Kidney (tissue), 14 donors: ENCODE results near the gene LRRC57. TPM values are rescaled to one million over a fixed set of nuclear protein-coding genes. Genes with fewer than 3 reads are reported as not detected.

ENCODE experiments used
- DNase-seq, 5 donors: peaks; one replicate each; pipeline ENCODE4 v3.0.0-alpha.2; 2013 to 2020
- FAIRE-seq: peaks from 2 replicates; lab custom pipeline; 2012; peaks lifted over from hg19 to GRCh38; lab: Jason Lieb, UNC
- H3K27ac ChIP-seq, 2 donors: one replicate each; pipeline ENCODE4 v1.7.0; 2013; ENCODE audit warnings: low read depth in 2 of 2, low read length in 2 of 2, inconsistent platforms in 1 of 2
- H3K27me3 ChIP-seq: one replicate; pipeline ENCODE4 v1.7.1; 2013; ENCODE audit warnings: low read length, inconsistent platforms; ENCODE audit not compliant: control insufficient read depth, insufficient read depth
- H3K36me3 ChIP-seq, 3 donors: one replicate each; pipeline versions ENCODE4 v1.7.0 to v1.7.1; 2013; ENCODE audit warnings: low read length in 3 of 3, control low read depth in 1 of 3, inconsistent platforms in 1 of 3; ENCODE audit not compliant: insufficient read depth in 3 of 3, control insufficient read depth in 2 of 3
- H3K4me1 ChIP-seq, 3 donors: one replicate each; pipeline versions ENCODE4 v1.7.0 to v1.7.1; 2013; ENCODE audit warnings: low read length in 3 of 3, inconsistent platforms in 1 of 3, low read depth in 1 of 3; ENCODE audit not compliant: control insufficient read depth in 2 of 3, insufficient read depth in 2 of 3
- H3K4me3 ChIP-seq, 3 donors: one replicate each; pipeline versions ENCODE4 v1.7.0 to v1.8.1; 2013; ENCODE audit warnings: low read length in 3 of 3, control low read depth in 1 of 3, inconsistent platforms in 1 of 3
- H3K9ac ChIP-seq, 3 donors: one replicate each; pipeline versions ENCODE4 v1.7.0 to v1.7.1; 2013; ENCODE audit warnings: low read length in 3 of 3, control low read depth in 1 of 3, inconsistent platforms in 1 of 3
- H3K9me3 ChIP-seq, 3 donors: one replicate each; pipeline versions ENCODE4 v1.7.0 to v1.7.1; 2013; ENCODE audit warnings: low read length in 3 of 3, control low read depth in 1 of 3, inconsistent platforms in 1 of 3; ENCODE audit not compliant: control insufficient read depth in 2 of 3, insufficient read depth in 1 of 3
- intact Hi-C: fragments of 100-400 bp; cut with DNase I; formaldehyde crosslinking; loops from one replicate; pipeline ENCODE4 v1.11.1; 2022
- polyA plus RNA-seq: library from polyadenylated mRNA; stranded (reverse); fragments of 350-450 nt; fragmentation: Illumina TruSeq; extraction: RNeasy Lipid Tissue Mini Kit (QIAGEN cat#74804); gene quantifications from one replicate; pipeline ENCODE4 v1.2.3, GENCODE V29; 2014; ENCODE audit warnings: low read depth, low replicate concordance; ENCODE audit not compliant: insufficient read depth
- total RNA-seq: library from RNA; stranded (reverse); fragmentation: NEBNext Ultra II Directional; extraction: Animal tissue kit (Norgen Biotek cat#: 25700); gene quantifications from one replicate; pipeline ENCODE4 v1.2.1, GENCODE V29; 2021
- TF ChIP-seq, protein P1 (sequence below): IDR thresholded peaks from 3 replicates; pipeline ENCODE4 v1.5.1; 2012; ENCODE audit warnings: mild to moderate bottlenecking, moderate library complexity, borderline replicate concordance; ENCODE audit not compliant: insufficient read depth; ENCODE audit errors: extremely low read depth
- donor health status: control.
- donor health status: control.
- donor health status: control.
- donor health status: control.
- donor health status: control.
- donor health status: DM: yes; HTN: yes; CAD: no.
- donor health status: Normal renal cell carcinoma (clear cell type).

LRRC57 gene
- total and polyA plus RNA-seq, 2 donors from 2014 or later, result 8.6 to 21.1 TPM

DNA sequence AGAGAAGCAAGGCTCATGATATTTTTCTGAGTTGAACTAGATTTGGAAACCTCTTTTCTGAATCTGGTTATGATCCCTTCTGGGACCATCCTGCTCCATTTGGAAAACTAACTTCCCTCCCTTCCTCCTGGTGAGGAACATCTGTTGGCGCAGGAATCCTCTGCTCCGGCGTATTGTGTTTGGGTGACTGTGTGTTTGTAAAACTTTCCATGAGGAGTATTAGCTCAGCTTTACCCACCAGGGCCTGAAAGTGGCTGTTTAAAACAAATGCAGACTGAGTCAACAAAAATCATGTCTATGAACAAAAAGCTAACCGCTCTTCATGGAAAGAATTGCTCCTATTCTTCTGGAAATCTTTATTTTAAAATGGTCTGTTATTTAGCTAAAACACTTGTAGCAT lies 44.5 kb upstream of the LRRC57 start:
- Histone ChIP-seq H3K9me3 (no peaks in the 10 kb centered on the region), H3K36me3 (no peaks in the 10 kb centered on the region), H3K9ac (no peak overlapping the region), H3K27me3 (no peaks in the 10 kb centered on the region), H3K27ac (no peak overlapping the region), H3K4me3 (no peak overlapping the region), H3K4me1 (no peaks in the 10 kb centered on the region)
- no peak for FAIRE-seq
- no peak for DNase-seq
- intact Hi-C loops, result no loop called here
- TF ChIP-seq, protein P1, sequence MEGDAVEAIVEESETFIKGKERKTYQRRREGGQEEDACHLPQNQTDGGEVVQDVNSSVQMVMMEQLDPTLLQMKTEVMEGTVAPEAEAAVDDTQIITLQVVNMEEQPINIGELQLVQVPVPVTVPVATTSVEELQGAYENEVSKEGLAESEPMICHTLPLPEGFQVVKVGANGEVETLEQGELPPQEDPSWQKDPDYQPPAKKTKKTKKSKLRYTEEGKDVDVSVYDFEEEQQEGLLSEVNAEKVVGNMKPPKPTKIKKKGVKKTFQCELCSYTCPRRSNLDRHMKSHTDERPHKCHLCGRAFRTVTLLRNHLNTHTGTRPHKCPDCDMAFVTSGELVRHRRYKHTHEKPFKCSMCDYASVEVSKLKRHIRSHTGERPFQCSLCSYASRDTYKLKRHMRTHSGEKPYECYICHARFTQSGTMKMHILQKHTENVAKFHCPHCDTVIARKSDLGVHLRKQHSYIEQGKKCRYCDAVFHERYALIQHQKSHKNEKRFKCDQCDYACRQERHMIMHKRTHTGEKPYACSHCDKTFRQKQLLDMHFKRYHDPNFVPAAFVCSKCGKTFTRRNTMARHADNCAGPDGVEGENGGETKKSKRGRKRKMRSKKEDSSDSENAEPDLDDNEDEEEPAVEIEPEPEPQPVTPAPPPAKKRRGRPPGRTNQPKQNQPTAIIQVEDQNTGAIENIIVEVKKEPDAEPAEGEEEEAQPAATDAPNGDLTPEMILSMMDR, result no peak

DNA sequence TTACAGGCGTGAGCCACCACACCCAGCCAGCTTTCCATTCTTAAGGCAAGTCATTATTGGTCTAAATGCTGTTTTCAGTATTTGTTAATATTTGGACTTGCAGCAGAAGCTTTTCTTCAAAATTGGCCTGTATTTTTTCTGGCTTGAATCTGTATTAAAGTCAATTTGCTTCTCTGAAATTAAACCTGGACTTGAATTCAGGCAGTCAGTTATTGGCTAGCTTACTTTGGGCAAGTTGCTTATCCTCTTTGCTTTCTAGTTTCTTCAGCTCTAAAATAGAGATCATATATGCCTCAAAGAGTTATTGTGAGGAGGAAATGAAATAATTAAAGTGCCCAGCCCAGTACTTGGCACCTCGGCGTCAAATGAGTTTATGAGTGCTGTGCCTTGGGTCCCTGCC lies 44.1 kb upstream of the LRRC57 start:
- Histone ChIP-seq H3K9ac (no peak overlapping the region), H3K27me3 (no peaks in the 10 kb centered on the region), H3K4me3 (no peak overlapping the region), H3K4me1 (no peaks in the 10 kb centered on the region), H3K9me3 (no peaks in the 10 kb centered on the region), H3K36me3 (no peaks in the 10 kb centered on the region), H3K27ac (no peak overlapping the region)
- TF ChIP-seq, protein P1, result no peak
- intact Hi-C loops, result no loop called here
- no peak for FAIRE-seq
- no peak for DNase-seq

DNA sequence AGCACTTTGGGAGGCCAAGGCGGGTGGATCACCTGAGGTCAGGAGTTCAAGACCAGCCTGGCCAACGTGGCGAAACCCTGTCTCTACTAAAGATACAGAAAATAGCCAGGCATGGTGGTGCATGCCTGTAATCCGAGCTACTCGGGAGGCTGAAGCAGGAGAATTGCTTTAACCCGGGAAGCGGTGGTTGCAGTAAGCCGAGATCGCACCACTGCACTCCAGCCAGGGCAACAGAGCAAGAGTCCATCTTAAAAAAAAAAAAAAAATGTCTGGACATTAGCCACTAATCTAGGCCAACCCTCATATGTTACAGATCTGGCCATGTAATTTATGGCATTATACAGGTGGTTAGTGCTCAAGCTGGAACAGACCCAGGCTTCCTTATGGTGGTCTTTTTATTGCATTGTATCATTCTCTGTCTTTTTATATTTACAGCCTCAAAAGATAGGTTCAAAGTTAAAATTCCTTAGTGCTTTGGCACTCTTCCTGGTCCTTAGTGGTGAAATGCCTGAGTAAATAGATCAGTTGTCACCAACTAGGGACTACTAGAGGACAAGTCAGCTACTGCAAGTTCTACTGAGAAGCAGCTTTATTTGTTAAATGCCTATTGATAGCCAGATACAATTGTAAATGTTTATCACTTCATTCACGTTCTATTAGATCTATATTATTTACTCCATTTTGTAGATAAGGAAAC lies 42.8 kb upstream of the LRRC57 start:
- Histone ChIP-seq H3K9me3 (no peaks in the 10 kb centered on the region), H3K36me3 (no peaks in the 10 kb centered on the region), H3K27me3 (no peaks in the 10 kb centered on the region), H3K27ac (no peak overlapping the region), H3K9ac (no peak overlapping the region), H3K4me1 (no peaks in the 10 kb centered on the region), H3K4me3 (no peak overlapping the region)
- intact Hi-C loops, result no loop called here
- TF ChIP-seq, protein P1, result peak; percentile 43
- DNase-seq, result peak in 1 of 5 donors; percentile 57
- peak; percentile 33 for FAIRE-seq
